Thyroid gland (tissue), 4 donors: ENCODE results near the gene ETFDH.

Experiments used
- CTCF ChIP-seq, 6 experiments: fragments of 200-600 bp in 3 of 6; fragments of 450-650 bp in 3 of 6; sonication (generic) in 3 of 6; IDR thresholded peaks; one replicate each; pipeline ENCODE4 v1.5.1; 2016 to 2019; ENCODE audit warnings: antibody characterized with exemption in 6 of 6, mild to moderate bottlenecking in 2 of 6, inconsistent platforms in 1 of 6, moderate library complexity in 1 of 6
- POLR2A ChIP-seq, 2 donors: fragments of 450-650 bp; IDR thresholded peaks; one replicate each; pipeline ENCODE4 v1.6.1; 2017; ENCODE audit warnings: antibody characterized with exemption in 2 of 2, mild to moderate bottlenecking in 2 of 2, moderate library complexity in 1 of 2

- TF ChIP-seq CTCF (IDR thresholded peaks at IDR 0.05) (no peak), POLR2A (IDR thresholded peaks at IDR 0.05) (no peak)
Observed at GRCh38 chr4:158669310-158669709, 2.8 kb upstream of the ETFDH start.
